Heart left ventricle (tissue), 16 donors: ENCODE data around the gene UCKL1. TPM values are rescaled to one million over a fixed set of nuclear protein-coding genes. Genes with fewer than 3 reads are reported as not detected.
A peak's percentile ranks its signal among the peaks of the same experiment; 100 is the strongest.

Experiments used
- ATAC-seq, 4 donors: fragments of 200-7000 bp; cut with Tn5 transposase; one replicate each; pipeline ENCODE4 v1.9.1; 2020 to 2022; ENCODE audit warnings: moderate library complexity in 4 of 4, mild to moderate bottlenecking in 3 of 4, moderate number of reproducible peaks in 1 of 4
- DNase-seq, 5 donors: peaks; one replicate each; pipeline ENCODE4 v3.0.0-alpha.2; 2020
- H3K27ac ChIP-seq, 12 donors: fragments of 200-600 bp; sonication (generic) in 4 of 12; one replicate each; pipeline versions ENCODE4 v1.5.0 to v1.8.0; 2016 to 2022; ENCODE audit warnings: mild to moderate bottlenecking in 2 of 12
- H3K27me3 ChIP-seq, 9 donors: fragments of 200-600 bp; sonication (generic) in 2 of 9; one replicate each; pipeline versions ENCODE4 v1.5.1 to v1.8.0; 2016 to 2022; ENCODE audit warnings: mild to moderate bottlenecking in 3 of 9
- H3K36me3 ChIP-seq, 9 donors: fragments of 200-600 bp; sonication (generic) in 2 of 9; one replicate each; pipeline versions ENCODE4 v1.5.0 to v1.8.0; 2018 to 2022; ENCODE audit warnings: mild to moderate bottlenecking in 2 of 9
- H3K4me1 ChIP-seq, 12 donors: fragments of 200-600 bp; sonication (generic) in 4 of 12; one replicate each; pipeline versions ENCODE4 v1.5.0 to v1.8.0; 2016 to 2022; ENCODE audit warnings: mild to moderate bottlenecking in 3 of 12
- H3K4me3 ChIP-seq, 12 donors: fragments of 200-600 bp; sonication (generic) in 4 of 12; one replicate each; pipeline versions ENCODE4 v1.5.0 to v1.8.0; 2017 to 2022; ENCODE audit warnings: mild to moderate bottlenecking in 9 of 12, moderate library complexity in 4 of 12
- H3K9me3 ChIP-seq, 12 donors: fragments of 200-600 bp; sonication (generic) in 4 of 12; one replicate each; pipeline versions ENCODE4 v1.5.0 to v1.8.0; 2016 to 2022; ENCODE audit warnings: mild to moderate bottlenecking in 1 of 12
- POLR2A ChIP-seq, 2 donors: fragments of 450-650 bp; IDR thresholded peaks; one replicate each; pipeline ENCODE4 v1.6.1; 2017; ENCODE audit warnings: antibody characterized with exemption in 2 of 2, mild to moderate bottlenecking in 2 of 2, moderate library complexity in 2 of 2
- WGBS, 4 donors: extraction: QIAGEN DNeasy Blood & Tissue Kit in 2 of 4; methylation state at CpG; one replicate each; pipeline versions ENCODE4 v1.1.5 to v1.1.7; 2013 to 2018; 5-methylcytosine and 5-hydroxymethylcytosine counted together
- intact Hi-C, 10 donors: fragments of 100-400 bp; cut with DNase I; formaldehyde crosslinking; loops; one replicate each; pipeline versions ENCODE4 v1.11.1 to v1.14.2; 2022
- polyA plus RNA-seq, 2 donors: library from polyadenylated mRNA; stranded (reverse); fragments of 200-250 nt; gene quantifications; one replicate each; pipeline ENCODE4 v1.2.3, GENCODE V29; 2013
- total RNA-seq, 9 donors: library from RNA; depleted of rRNA in 2 of 9; stranded (reverse); fragments of >200 nt in 2 of 9; fragmentation: NEBNext Ultra II Directional in 3 of 9; extraction: Animal tissue kit (Norgen Biotek cat#: 25700) in 3 of 9; gene quantifications; one replicate each; pipeline versions ENCODE4 v1.1.0 to v1.2.4, GENCODE V29; 2016 to 2023
- TF ChIP-seq, protein P1 (sequence below), 12 donors: fragments of 200-600 bp; sonication (generic) in 4 of 12; IDR thresholded peaks; one replicate each; pipeline versions ENCODE4 v1.5.0 to v1.8.0; 2018 to 2022; ENCODE audit warnings: antibody characterized with exemption in 12 of 12, mild to moderate bottlenecking in 5 of 12
- donor health status: ischemic (EF 13 %, LVEDD 7.1; RV severe dilation, severe dysfunction).
- donor health status: healthy with polysubstance abuse.
- donor health status: DM: no; HTN: yes; CAD: no.
- donor health status: DM: no; HTN: no; CAD: no.
- donor health status: ischemic (EF 25% LVEDD 6.9; RV normal size, moderate dysfunction).
- donor health status: ischemic (EF 25% LVEDD 5.7; RV mildly dilated, moderate dysfunction).
- donor health status: healthy.
- donor health status: DM: yes; HTN: yes; CAD: no.
- donor health status: ischemic (EF 35%, LVEDD 5.7; RV mildly dilated, moderate dysfunction).
- donor health status: nonischemic (EF 11% LVEDD 7.7; RV severe dilation, severe dysfunction).
- donor health status: DM: yes; HTN: yes; CAD: no.
- donor health status: PGD.
- donor health status: ischemic (EF 29% LVEDD 5.4; RV normal size, mild dysfunction).
- donor health status: nonischemic (EF 23%, LVEDD 6.1; RV moderate dilation, normal function).

The UCKL1 gene
- total and polyA plus RNA-seq, 11 donors, result 27.7 to 49.7 (median 37.5) TPM

DNA sequence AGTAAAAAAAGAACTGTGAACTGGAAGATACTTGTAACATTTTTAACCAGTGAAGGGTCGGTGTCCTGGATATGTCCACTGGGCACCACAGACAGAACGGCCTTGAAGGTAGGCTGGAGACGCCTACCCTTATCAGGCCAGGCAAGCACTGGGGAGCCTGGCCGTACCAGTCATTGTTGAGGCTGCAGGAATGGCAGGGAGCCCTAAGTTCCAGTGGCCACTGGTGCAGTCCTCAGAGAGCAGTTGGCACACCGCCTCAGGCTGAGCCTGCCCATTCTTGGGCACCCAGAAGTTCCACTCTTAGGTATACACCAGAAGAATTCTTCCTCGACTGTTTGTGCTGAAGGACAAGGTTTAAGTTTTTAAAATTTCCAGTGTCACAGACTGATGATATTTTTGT lies 40.7 kb downstream of the UCKL1 start:
- DNase-seq (peak in 4 of 5 donors; percentile 37 to 79 (median 72)), ATAC-seq (peak; percentile 84 to 87 (median 87))
- Histone ChIP-seq H3K4me1 (peaks cover 0 to 38% (median 9%) of the 10 kb centered on the region in 12 donors), H3K9me3 (peaks cover 0 to 12% (median 0%) of the 10 kb centered on the region in 12 donors), H3K4me3 (no peak overlapping the region), H3K27me3 (no peaks in the 10 kb centered on the region), H3K27ac (peak overlapping the region in 2 of 12 donors; percentile 39 to 41), H3K36me3 (peaks cover 0 to 38% (median 8%) of the 10 kb centered on the region in 9 donors)
- intact Hi-C loops, result loop anchor here in 2 of 10 donors (10.0 kb wide), 2 partner anchors 59 to 209 kb away; partner anchors contain the start of gene SAMD10 (in 1 of the 2)
- no peak for TF ChIP-seq POLR2A (IDR thresholded peaks at IDR 0.05)
- TF ChIP-seq, protein P1, sequence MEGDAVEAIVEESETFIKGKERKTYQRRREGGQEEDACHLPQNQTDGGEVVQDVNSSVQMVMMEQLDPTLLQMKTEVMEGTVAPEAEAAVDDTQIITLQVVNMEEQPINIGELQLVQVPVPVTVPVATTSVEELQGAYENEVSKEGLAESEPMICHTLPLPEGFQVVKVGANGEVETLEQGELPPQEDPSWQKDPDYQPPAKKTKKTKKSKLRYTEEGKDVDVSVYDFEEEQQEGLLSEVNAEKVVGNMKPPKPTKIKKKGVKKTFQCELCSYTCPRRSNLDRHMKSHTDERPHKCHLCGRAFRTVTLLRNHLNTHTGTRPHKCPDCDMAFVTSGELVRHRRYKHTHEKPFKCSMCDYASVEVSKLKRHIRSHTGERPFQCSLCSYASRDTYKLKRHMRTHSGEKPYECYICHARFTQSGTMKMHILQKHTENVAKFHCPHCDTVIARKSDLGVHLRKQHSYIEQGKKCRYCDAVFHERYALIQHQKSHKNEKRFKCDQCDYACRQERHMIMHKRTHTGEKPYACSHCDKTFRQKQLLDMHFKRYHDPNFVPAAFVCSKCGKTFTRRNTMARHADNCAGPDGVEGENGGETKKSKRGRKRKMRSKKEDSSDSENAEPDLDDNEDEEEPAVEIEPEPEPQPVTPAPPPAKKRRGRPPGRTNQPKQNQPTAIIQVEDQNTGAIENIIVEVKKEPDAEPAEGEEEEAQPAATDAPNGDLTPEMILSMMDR (IDR thresholded peaks at IDR 0.05), result no peak
- 55 to 69% (median 65%) methylated on average over 6 of the region's 6 CpGs for WGBS, 4 donors

DNA sequence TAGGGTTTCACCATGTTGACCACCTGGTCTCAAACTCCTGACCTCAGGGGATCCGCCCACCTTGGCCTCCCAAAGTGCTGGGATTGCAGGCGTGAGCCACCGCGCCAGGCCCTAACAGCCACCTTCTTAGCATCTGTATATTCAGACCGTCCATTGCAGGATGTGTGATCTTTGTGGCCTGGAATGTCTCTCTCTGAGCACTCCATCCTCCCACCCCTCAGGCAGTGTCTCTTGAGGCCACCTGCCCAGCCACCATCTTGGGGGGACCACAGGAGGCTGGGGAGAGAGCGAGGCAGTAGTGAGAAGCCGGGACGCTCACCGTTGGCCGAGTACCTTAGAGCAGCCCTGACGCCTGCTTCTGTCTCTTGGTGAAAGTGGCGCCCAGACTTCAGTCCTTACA lies 42.4 kb downstream of the UCKL1 start:
- Histone ChIP-seq H3K4me1 (peaks cover 0 to 53% (median 14%) of the 10 kb centered on the region in 12 donors), H3K4me3 (no peak overlapping the region), H3K27ac (no peak overlapping the region), H3K36me3 (peaks cover 0 to 36% (median 0%) of the 10 kb centered on the region in 9 donors), H3K9me3 (peaks cover 0 to 12% (median 0%) of the 10 kb centered on the region in 12 donors), H3K27me3 (no peaks in the 10 kb centered on the region)
- intact Hi-C loops, result loop anchor here in 5 of 10 donors (5.0 to 10.0 kb wide), 3 partner anchors 59 to 211 kb away; partner anchors contain the start of gene SAMD10 (in 1 of the 5)
- 93 to 98% (median 94%) methylated on average over 12 of the region's 12 CpGs for WGBS, 4 donors
- TF ChIP-seq POLR2A (IDR thresholded peaks at IDR 0.05), result no peak
- TF ChIP-seq, protein P1 (IDR thresholded peaks at IDR 0.05), result no peak
- DNase-seq (peak in 1 of 5 donors; percentile 28), ATAC-seq (no peak)

DNA sequence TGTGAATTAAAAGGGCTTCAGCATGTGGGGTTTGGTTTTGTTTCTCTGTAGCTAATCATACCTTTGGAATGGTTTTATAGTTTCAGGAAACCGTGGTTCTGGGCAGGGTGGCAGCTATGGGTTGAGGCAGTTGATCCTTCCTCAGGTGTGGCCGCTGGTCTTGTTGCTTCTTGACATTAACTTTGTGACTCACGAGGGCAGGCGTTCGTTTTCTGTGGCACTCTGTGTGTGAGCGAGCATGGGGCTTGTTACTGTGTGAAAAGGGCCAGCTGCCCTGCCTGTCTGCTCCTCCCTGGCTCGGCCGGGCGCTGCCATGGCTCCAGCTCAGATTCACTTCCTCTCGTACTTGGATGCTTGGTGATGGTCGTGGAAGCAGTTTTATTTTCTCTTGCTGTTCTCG lies 45.0 kb downstream of the UCKL1 start:
- H3K27ac ChIP-seq, result peak overlapping the region in 2 of 12 donors; percentile 9 to 33
- TF ChIP-seq, protein P1 (IDR thresholded peaks at IDR 0.05), result no peak
- no peak for TF ChIP-seq POLR2A (IDR thresholded peaks at IDR 0.05)
- no peak overlapping the region for H3K4me3 ChIP-seq
- intact Hi-C loops, result loop anchor here in 5 of 10 donors (5.0 to 10.0 kb wide), 3 partner anchors 61 to 214 kb away; partner anchors contain the start of gene SAMD10 (in 1 of the 5)
- peaks cover 0 to 18% (median 0%) of the 10 kb centered on the region in 9 donors for H3K36me3 ChIP-seq
- H3K9me3 ChIP-seq, result peaks cover 0 to 4% (median 0%) of the 10 kb centered on the region in 12 donors
- peaks cover 0 to 68% (median 24%) of the 10 kb centered on the region in 12 donors for H3K4me1 ChIP-seq
- no peak for DNase-seq
- 36 to 68% (median 52%) methylated on average over 12 of the region's 12 CpGs for WGBS, 4 donors
- peak in 3 of 4 donors; percentile 12 to 39 (median 22) for ATAC-seq
- no peaks in the 10 kb centered on the region for H3K27me3 ChIP-seq

DNA sequence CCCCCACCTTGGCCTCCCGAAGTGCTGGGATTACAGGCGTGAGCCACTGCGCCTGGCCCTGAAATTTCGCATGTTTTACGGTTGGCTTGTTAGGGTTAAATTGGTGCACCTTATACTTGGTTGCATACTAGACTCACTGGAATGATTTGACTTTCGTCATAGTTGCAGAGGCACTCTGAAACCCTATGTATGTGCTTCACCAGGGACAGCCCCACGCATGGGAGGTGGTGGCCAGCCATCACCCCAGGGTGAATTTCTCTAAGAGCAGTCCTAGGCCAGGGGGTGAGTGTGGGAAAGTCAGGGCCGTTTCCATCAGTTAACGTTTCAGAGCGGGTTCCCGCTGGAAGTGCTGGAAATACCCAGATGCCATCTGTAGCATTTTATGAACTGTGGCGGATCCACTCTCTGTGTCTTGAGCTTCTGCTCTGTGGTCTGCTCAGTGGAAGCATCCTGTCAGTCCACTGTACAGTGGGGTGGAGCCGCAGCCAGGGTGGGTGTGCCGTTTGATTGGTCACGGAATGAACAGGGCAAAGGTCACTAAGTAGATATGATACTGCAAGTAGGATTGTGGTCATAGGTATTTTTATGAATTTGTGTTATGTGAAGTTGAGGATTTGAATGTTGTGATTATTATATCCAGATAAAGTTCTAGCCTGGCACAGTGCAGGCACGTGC lies 48.1 kb downstream of the UCKL1 start:
- Histone ChIP-seq H3K36me3 (peaks cover 0 to 9% (median 0%) of the 10 kb centered on the region in 9 donors), H3K4me3 (no peak overlapping the region), H3K9me3 (no peaks in the 10 kb centered on the region), H3K27me3 (no peaks in the 10 kb centered on the region), H3K4me1 (peaks cover 0 to 70% (median 20%) of the 10 kb centered on the region in 12 donors), H3K27ac (no peak overlapping the region)
- no peak for DNase-seq
- 72 to 74% (median 73%) methylated on average over 15 to 16 of the region's 16 CpGs for WGBS, 4 donors
- intact Hi-C loops, result loop anchor here in 4 of 10 donors (1.0 to 5.0 kb wide), 4 partner anchors 47 to 67 kb away; no protein-coding TSS in a partner anchor
- TF ChIP-seq, protein P1 (IDR thresholded peaks at IDR 0.05), result no peak
- no peak for TF ChIP-seq POLR2A (IDR thresholded peaks at IDR 0.05)
- ATAC-seq, result no peak
